B cell (primary cell): ENCODE data around the gene ABCA4.

Source experiments
- CTCF ChIP-seq: fragments of 200-600 bp; IDR thresholded peaks from one replicate; pipeline ENCODE4 v1.8.0; 2022; ENCODE audit warnings: antibody characterized with exemption, mild to moderate bottlenecking
- EZH2 ChIP-seq: IDR thresholded peaks from 2 replicates; pipeline ENCODE4 v1.6.1; 2012; ENCODE audit warnings: borderline replicate concordance, low read depth, mild to moderate bottlenecking, moderate library complexity, low read length; ENCODE audit not compliant: insufficient read depth, poor library complexity, severe bottlenecking

DNA sequence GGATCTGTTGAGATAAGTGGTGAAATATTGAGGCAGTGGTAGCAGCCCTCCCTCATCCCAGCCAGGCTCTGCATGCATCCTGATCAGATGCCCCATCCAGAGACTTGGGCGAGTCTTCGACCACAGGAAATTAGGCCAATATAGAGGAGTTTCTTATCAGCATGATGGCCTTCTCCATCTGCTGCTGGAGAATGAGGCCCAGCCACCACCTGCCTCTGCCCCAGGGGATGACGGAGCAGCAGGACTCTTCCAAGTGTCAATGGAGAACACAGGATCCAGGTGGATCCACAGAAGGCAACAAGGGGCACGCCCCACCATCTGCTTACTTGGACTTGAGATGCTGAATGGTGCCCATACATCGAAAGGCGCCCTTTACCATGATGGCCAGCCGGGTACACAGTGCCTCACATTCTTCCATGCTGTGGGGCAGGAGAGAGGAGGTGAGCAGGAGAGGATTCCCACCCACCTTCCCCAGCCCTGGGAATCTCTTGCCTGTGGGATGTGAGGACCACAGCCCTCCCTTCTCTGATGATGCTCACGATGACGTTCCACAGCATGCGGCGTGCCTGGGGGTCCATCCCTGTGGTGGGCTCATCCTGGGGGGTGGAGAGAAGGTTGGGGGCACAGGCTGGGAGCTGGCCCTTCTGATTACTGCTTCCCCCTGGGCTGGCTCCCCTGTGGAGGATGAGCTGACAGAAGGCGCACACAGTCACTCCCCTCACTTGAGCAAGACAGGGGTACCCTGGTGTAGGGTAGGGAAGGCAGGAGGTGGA lies 120.3 kb downstream of the ABCA4 start:
- TF ChIP-seq CTCF (no peak), EZH2 (no peak)
